Stomach (tissue), 9 donors: ENCODE results near the gene SERPIND1. TPM values are rescaled to one million over a fixed set of nuclear protein-coding genes. Genes with fewer than 3 reads are reported as not detected.
A peak's percentile ranks its signal among the peaks of the same experiment; 100 is the strongest.

ENCODE experiments used
- DNase-seq, 2 donors: peaks; one replicate each; pipeline versions ENCODE4 v3.0.0 to v3.0.0-alpha.2; 2013 to 2019
- H3K27ac ChIP-seq, 5 donors: fragments of 200-600 bp in 4 of 5; sonication (generic) in 4 of 5; one replicate each; pipeline ENCODE4 v1.5.1; 2013 to 2019; ENCODE audit warnings: mild to moderate bottlenecking in 1 of 5, moderate library complexity in 1 of 5
- H3K27me3 ChIP-seq, 3 donors: fragments of 200-600 bp; sonication (generic); one replicate each; pipeline ENCODE4 v1.5.1; 2017 to 2019; ENCODE audit warnings: mixed run types in 1 of 3
- H3K36me3 ChIP-seq, 4 donors: fragments of 200-600 bp; sonication (generic); 1 replicate in 3 of 4; 2 replicates in 1 of 4; pipeline ENCODE4 v1.5.1; 2016 to 2019
- H3K4me1 ChIP-seq, 4 donors: fragments of 200-600 bp; sonication (generic); one replicate each; pipeline ENCODE4 v1.5.1; 2016 to 2019
- H3K4me3 ChIP-seq, 4 donors: fragments of 200-600 bp; sonication (generic) in 3 of 4; one replicate each; pipeline ENCODE4 v1.5.1; 2016 to 2019; ENCODE audit warnings: mild to moderate bottlenecking in 1 of 4
- H3K9me3 ChIP-seq, 4 donors: fragments of 200-600 bp; sonication (generic); one replicate each; pipeline ENCODE4 v1.5.1; 2016 to 2019
- EP300 ChIP-seq: sonication (generic); formaldehyde crosslinking; IDR thresholded peaks from one replicate; pipeline ENCODE4 v1.6.1; 2017; ENCODE audit warnings: antibody characterized with exemption
- POLR2A ChIP-seq, 4 donors: fragments of 450-650 bp; IDR thresholded peaks; one replicate each; pipeline ENCODE4 v1.6.1; 2016; ENCODE audit warnings: antibody characterized with exemption in 4 of 4, control low read depth in 2 of 4, mild to moderate bottlenecking in 1 of 4, moderate library complexity in 1 of 4
- POLR2AphosphoS5 ChIP-seq, 3 donors: sonication (generic); formaldehyde crosslinking; IDR thresholded peaks; one replicate each; pipeline ENCODE4 v1.6.1; 2016; ENCODE audit warnings: antibody characterized with exemption in 3 of 3
- WGBS, 5 donors: extraction: QIAGEN DNeasy Blood & Tissue Kit in 3 of 5; methylation state at CpG; one replicate each; pipeline versions ENCODE4 v1.1.5 to v1.1.7; 2013 to 2018; 5-methylcytosine and 5-hydroxymethylcytosine counted together
- intact Hi-C: fragments of 100-400 bp; cut with DNase I; formaldehyde crosslinking; loops from one replicate; pipeline ENCODE4 v1.15.1; 2023; ENCODE audit warnings: low total_unique reads
- polyA plus RNA-seq, 3 donors: library from polyadenylated mRNA; stranded (reverse); fragments of 200-250 nt; gene quantifications; one replicate each; pipeline ENCODE4 v1.2.3, GENCODE V29; 2013
- total RNA-seq, 5 donors: library from RNA; depleted of rRNA; stranded (reverse); fragments of >200 nt; gene quantifications; one replicate each; pipeline versions ENCODE4 v1.1.0 to v1.2.3, GENCODE V29; 2014 to 2016
- TF ChIP-seq, protein P1 (sequence below), 7 experiments: fragments of 450-650 bp in 4 of 7; fragments of 200-600 bp in 3 of 7; sonication (generic) in 3 of 7; IDR thresholded peaks; one replicate each; pipeline ENCODE4 v1.5.1; 2016 to 2019; ENCODE audit warnings: antibody characterized with exemption in 7 of 7, control low read depth in 2 of 7, mild to moderate bottlenecking in 1 of 7
- donor health status: healthy with polysubstance abuse.
- donor health status: Bipolar disorder and iron deficiency.
- donor health status: healthy.

Gene SERPIND1
- total and polyA plus RNA-seq, 8 donors: 0.10 to 0.55 (median 0.46) TPM; not detected in 5

- WGBS, 5 donors: 82 to 90% (median 87%) methylated on average over 4 of the region's 4 CpGs
- Histone ChIP-seq H3K36me3 (peaks cover 54 to 100% (median 100%) of the 10 kb centered on the region in 4 donors), H3K27me3 (no peaks in the 10 kb centered on the region), H3K4me1 (no peaks in the 10 kb centered on the region), H3K4me3 (no peak overlapping the region), H3K9me3 (no peaks in the 10 kb centered on the region), H3K27ac (no peak overlapping the region)
- TF ChIP-seq POLR2AphosphoS5 (IDR thresholded peaks at IDR 0.05) (no peak), POLR2A (IDR thresholded peaks at IDR 0.05) (no peak)
- intact Hi-C loops: no loop called here
- no peak for DNase-seq
Observed at GRCh38 chr22:20807315-20807752, 33.4 kb downstream of the SERPIND1 start.

- Histone ChIP-seq H3K9me3 (no peaks in the 10 kb centered on the region), H3K27me3 (no peaks in the 10 kb centered on the region), H3K4me3 (no peak overlapping the region), H3K27ac (no peak overlapping the region), H3K36me3 (peaks cover 44 to 100% (median 100%) of the 10 kb centered on the region in 4 donors), H3K4me1 (no peaks in the 10 kb centered on the region)
- TF ChIP-seq EP300 (no peak), POLR2A (IDR thresholded peaks at IDR 0.05) (no peak), POLR2AphosphoS5 (IDR thresholded peaks at IDR 0.05) (no peak)
- TF ChIP-seq, protein P1, sequence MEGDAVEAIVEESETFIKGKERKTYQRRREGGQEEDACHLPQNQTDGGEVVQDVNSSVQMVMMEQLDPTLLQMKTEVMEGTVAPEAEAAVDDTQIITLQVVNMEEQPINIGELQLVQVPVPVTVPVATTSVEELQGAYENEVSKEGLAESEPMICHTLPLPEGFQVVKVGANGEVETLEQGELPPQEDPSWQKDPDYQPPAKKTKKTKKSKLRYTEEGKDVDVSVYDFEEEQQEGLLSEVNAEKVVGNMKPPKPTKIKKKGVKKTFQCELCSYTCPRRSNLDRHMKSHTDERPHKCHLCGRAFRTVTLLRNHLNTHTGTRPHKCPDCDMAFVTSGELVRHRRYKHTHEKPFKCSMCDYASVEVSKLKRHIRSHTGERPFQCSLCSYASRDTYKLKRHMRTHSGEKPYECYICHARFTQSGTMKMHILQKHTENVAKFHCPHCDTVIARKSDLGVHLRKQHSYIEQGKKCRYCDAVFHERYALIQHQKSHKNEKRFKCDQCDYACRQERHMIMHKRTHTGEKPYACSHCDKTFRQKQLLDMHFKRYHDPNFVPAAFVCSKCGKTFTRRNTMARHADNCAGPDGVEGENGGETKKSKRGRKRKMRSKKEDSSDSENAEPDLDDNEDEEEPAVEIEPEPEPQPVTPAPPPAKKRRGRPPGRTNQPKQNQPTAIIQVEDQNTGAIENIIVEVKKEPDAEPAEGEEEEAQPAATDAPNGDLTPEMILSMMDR (IDR thresholded peaks at IDR 0.05): no peak
- no peak for DNase-seq
- intact Hi-C loops: no loop called here
- WGBS, 5 donors: 78 to 92% (median 86%) methylated on average over 4 of the region's 4 CpGs
Observed at GRCh38 chr22:20808844-20809243, 34.9 kb downstream of the SERPIND1 start.

- Histone ChIP-seq H3K4me1 (no peaks in the 10 kb centered on the region), H3K27me3 (no peaks in the 10 kb centered on the region), H3K9me3 (no peaks in the 10 kb centered on the region), H3K4me3 (no peak overlapping the region), H3K27ac (no peak overlapping the region), H3K36me3 (peaks cover 42 to 100% (median 100%) of the 10 kb centered on the region in 4 donors)
- no peak for DNase-seq
- intact Hi-C loops: no loop called here
- TF ChIP-seq POLR2A (IDR thresholded peaks at IDR 0.05) (no peak), POLR2AphosphoS5 (IDR thresholded peaks at IDR 0.05) (no peak), EP300 (no peak)
- TF ChIP-seq, protein P1 (IDR thresholded peaks at IDR 0.05): no peak
- 90 to 95% (median 92%) methylated on average over 6 of the region's 6 CpGs for WGBS, 5 donors
Observed at GRCh38 chr22:20809538-20810185, 35.7 kb downstream of the SERPIND1 start.

DNA sequence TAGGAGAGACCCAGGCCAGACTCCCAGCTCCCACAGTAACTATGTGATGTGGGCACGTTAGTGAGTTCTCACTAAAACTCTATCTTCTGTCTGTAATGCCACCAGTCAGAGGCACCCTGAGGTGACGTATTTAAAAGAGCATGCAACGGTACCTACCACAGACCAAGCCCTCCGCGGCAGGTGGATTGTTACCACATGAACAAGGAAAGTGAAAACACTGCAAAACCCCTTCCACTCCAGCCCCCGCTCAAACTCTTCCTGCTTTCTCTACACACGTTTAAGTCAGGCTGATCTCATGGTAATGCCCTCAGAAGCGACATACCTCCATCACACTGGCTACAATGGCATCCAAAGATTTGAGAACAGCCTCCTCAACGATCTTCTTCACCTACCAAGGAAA, 36.7 kb downstream of the SERPIND1 start:
- 85 to 91% (median 89%) methylated on average over 9 of the region's 9 CpGs for WGBS, 5 donors
- peaks cover 38 to 100% (median 99%) of the 10 kb centered on the region in 4 donors for H3K36me3 ChIP-seq
- H3K9me3 ChIP-seq: no peaks in the 10 kb centered on the region
- H3K27me3 ChIP-seq: no peaks in the 10 kb centered on the region
- peak in 1 of 2 donors; percentile 27 for DNase-seq
- no peak overlapping the region for H3K4me3 ChIP-seq
- H3K4me1 ChIP-seq: no peaks in the 10 kb centered on the region
- H3K27ac ChIP-seq: no peak overlapping the region
- intact Hi-C loops: no loop called here
- TF ChIP-seq, protein P1 (IDR thresholded peaks at IDR 0.05): no peak
- TF ChIP-seq POLR2AphosphoS5 (IDR thresholded peaks at IDR 0.05): no peak
- no peak for TF ChIP-seq EP300
- no peak for TF ChIP-seq POLR2A (IDR thresholded peaks at IDR 0.05)

DNA sequence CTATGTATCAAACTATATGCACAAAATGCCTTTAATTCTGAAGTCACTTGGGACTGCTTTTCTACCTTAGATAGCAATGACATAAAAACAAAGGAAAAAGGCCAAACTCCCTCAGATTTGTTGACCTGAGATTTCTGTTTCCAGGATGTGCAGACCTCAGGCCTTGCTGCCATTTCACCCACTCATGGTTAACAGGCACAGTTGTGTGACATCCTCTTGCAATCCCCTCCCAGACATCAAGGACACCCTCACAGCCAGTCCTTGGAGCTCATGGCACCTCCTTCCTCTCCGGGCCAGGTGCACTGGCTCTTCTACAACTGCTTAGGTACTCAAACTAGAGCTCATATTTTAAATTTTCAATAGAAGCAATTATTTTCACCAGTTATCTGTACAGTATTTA, 37.3 kb downstream of the SERPIND1 start:
- Histone ChIP-seq H3K9me3 (no peaks in the 10 kb centered on the region), H3K36me3 (peaks cover 43 to 100% (median 99%) of the 10 kb centered on the region in 4 donors), H3K27me3 (no peaks in the 10 kb centered on the region), H3K4me1 (no peaks in the 10 kb centered on the region), H3K4me3 (no peak overlapping the region), H3K27ac (no peak overlapping the region)
- 94 to 100% (median 100%) methylated on average over 1 of the region's 1 CpG for WGBS, 5 donors
- no peak for TF ChIP-seq POLR2AphosphoS5 (IDR thresholded peaks at IDR 0.05)
- no peak for TF ChIP-seq POLR2A (IDR thresholded peaks at IDR 0.05)
- TF ChIP-seq EP300: no peak
- TF ChIP-seq, protein P1 (IDR thresholded peaks at IDR 0.05): no peak
- no peak for DNase-seq
- intact Hi-C loops: no loop called here
